Upper lobe of left lung (tissue), 6 donors: ENCODE measurements around the gene BPI. TPM values are rescaled to one million over a fixed set of nuclear protein-coding genes. Genes with fewer than 3 reads are reported as not detected.
"Not testable (repeated sequence)": the region's sequence is repeated elsewhere in the genome, so short reads cannot be mapped to it uniquely, and the experiment has no call there.

ENCODE experiments used
- ATAC-seq, 2 donors: fragments of 200-7000 bp; cut with Tn5 transposase; one replicate each; pipeline ENCODE4 v1.9.1; 2022; ENCODE audit warnings: mild to moderate bottlenecking in 2 of 2, moderate library complexity in 2 of 2; ENCODE audit not compliant: low FRiP score in 2 of 2
- DNase-seq, 2 donors: peaks; one replicate each; pipeline ENCODE4 v3.0.0-alpha.2; 2019 to 2020
- H3K27ac ChIP-seq, 4 donors: fragments of 200-600 bp; sonication (generic); one replicate each; pipeline ENCODE4 v1.5.1; 2016 to 2019
- H3K27me3 ChIP-seq, 4 donors: fragments of 200-600 bp; sonication (generic); one replicate each; pipeline ENCODE4 v1.5.1; 2017 to 2019
- H3K36me3 ChIP-seq, 4 donors: fragments of 200-600 bp; sonication (generic); one replicate each; pipeline ENCODE4 v1.5.1; 2016 to 2019
- H3K4me1 ChIP-seq, 4 donors: fragments of 200-600 bp; sonication (generic); one replicate each; pipeline ENCODE4 v1.5.1; 2018 to 2019
- H3K4me3 ChIP-seq, 4 donors: fragments of 200-600 bp; sonication (generic); one replicate each; pipeline ENCODE4 v1.5.1; 2017 to 2019; ENCODE audit warnings: mild to moderate bottlenecking in 2 of 4, moderate library complexity in 1 of 4
- H3K9me3 ChIP-seq, 4 donors: fragments of 200-600 bp; sonication (generic); one replicate each; pipeline ENCODE4 v1.5.1; 2018 to 2019
- CTCF ChIP-seq, 6 experiments: fragments of 450-650 bp in 4 of 6; fragments of 200-600 bp in 2 of 6; sonication (generic) in 2 of 6; IDR thresholded peaks; one replicate each; pipeline ENCODE4 v1.5.1; 2016 to 2019; ENCODE audit warnings: antibody characterized with exemption in 6 of 6
- EP300 ChIP-seq, 4 donors: sonication (generic); formaldehyde crosslinking; IDR thresholded peaks; one replicate each; pipeline ENCODE4 v1.5.1; 2017; ENCODE audit warnings: antibody characterized with exemption in 4 of 4, control low read depth in 2 of 4
- POLR2A ChIP-seq, 4 donors: fragments of 450-650 bp; IDR thresholded peaks; one replicate each; pipeline ENCODE4 v1.5.1; 2016 to 2017; ENCODE audit warnings: antibody characterized with exemption in 4 of 4, mild to moderate bottlenecking in 2 of 4
- POLR2AphosphoS5 ChIP-seq, 2 donors: sonication (generic); formaldehyde crosslinking; IDR thresholded peaks; one replicate each; pipeline ENCODE4 v1.5.1; 2017; ENCODE audit warnings: antibody characterized with exemption in 2 of 2
- WGBS, 2 donors: methylation state at CpG; one replicate each; pipeline ENCODE4 v1.1.5; 2017 to 2018; 5-methylcytosine and 5-hydroxymethylcytosine counted together
- total RNA-seq, 6 donors: library from RNA; depleted of rRNA in 4 of 6; stranded (reverse); fragments of >200 nt in 4 of 6; gene quantifications; one replicate each; pipeline versions ENCODE4 v1.1.0 to v1.2.1, GENCODE V29; 2016 to 2021
- donor health status: DM: no; HTN: no; CAD: no; lungs with moderate emphysema.
- donor health status: DM: no; HTN: yes; CAD: no; lungs with severe emphysema.

BPI gene
- total RNA-seq, 6 donors from 2014 or later = 0.14 to 6.3 (median 0.67) TPM; not detected in 1

GRCh38 chr20:38337561-38338140 is 33.7 kb downstream of the BPI start:
- no peak for ATAC-seq
- WGBS, 2 donors = 35 to 48% methylated on average over 6 of the region's 6 CpGs
- peaks cover 4 to 10% (median 7%) of the 10 kb centered on the region in 4 donors for H3K9me3 ChIP-seq

GRCh38 chr20:38338849-38339520 is 35.0 kb downstream of the BPI start:
- 51 to 60% methylated on average over 7 of the region's 7 CpGs for WGBS, 2 donors
- no peaks in the 10 kb centered on the region for H3K4me1 ChIP-seq
- H3K36me3 ChIP-seq = no peaks in the 10 kb centered on the region
- ATAC-seq (no peak), DNase-seq (no peak)
- no peaks in the 10 kb centered on the region for H3K27me3 ChIP-seq
- peaks cover 4 to 10% (median 7%) of the 10 kb centered on the region in 4 donors for H3K9me3 ChIP-seq
- H3K4me3 ChIP-seq = no peak overlapping the region
- no peak for TF ChIP-seq CTCF (IDR thresholded peaks at IDR 0.05)
- no peak for TF ChIP-seq EP300 (IDR thresholded peaks at IDR 0.05)
- TF ChIP-seq POLR2AphosphoS5 (IDR thresholded peaks at IDR 0.05) = no peak
- TF ChIP-seq POLR2A (IDR thresholded peaks at IDR 0.05) = no peak
- H3K27ac ChIP-seq = no peak overlapping the region

More at GRCh38 chr20:38337561-38338140, 33.7 kb downstream of the BPI start:
- DNase-seq = peak in 1 of 2 donors; percentile 33
- Histone ChIP-seq H3K4me1 (no peaks in the 10 kb centered on the region), H3K27ac (no peak overlapping the region), H3K36me3 (no peaks in the 10 kb centered on the region), H3K27me3 (no peaks in the 10 kb centered on the region), H3K4me3 (no peak overlapping the region)
- TF ChIP-seq POLR2A (IDR thresholded peaks at IDR 0.05) (no peak), CTCF (IDR thresholded peaks at IDR 0.05) (peak in 5 of 6 experiments; percentile 23 to 44 (median 36))

- H3K4me3 ChIP-seq, H3K27me3 ChIP-seq, H3K36me3 ChIP-seq, ATAC-seq, H3K27ac ChIP-seq, H3K4me1 ChIP-seq, DNase-seq: not testable (repeated sequence)
- peaks cover 4 to 10% (median 7%) of the 10 kb centered on the region in 4 donors for H3K9me3 ChIP-seq
- WGBS, 2 donors = 91 to 95% methylated on average over 8 of the region's 8 CpGs
Observed at GRCh38 chr20:38339521-38339896, 35.6 kb downstream of the BPI start.

- TF ChIP-seq POLR2A (IDR thresholded peaks at IDR 0.05) (no peak), CTCF (IDR thresholded peaks at IDR 0.05) (no peak), POLR2AphosphoS5 (IDR thresholded peaks at IDR 0.05) (no peak), EP300 (IDR thresholded peaks at IDR 0.05) (no peak)
- ATAC-seq (no peak), DNase-seq (no peak)
- Histone ChIP-seq H3K27me3 (no peaks in the 10 kb centered on the region), H3K36me3 (no peaks in the 10 kb centered on the region), H3K4me3 (no peak overlapping the region), H3K27ac (no peak overlapping the region), H3K9me3 (peaks cover 4 to 10% (median 7%) of the 10 kb centered on the region in 4 donors), H3K4me1 (no peaks in the 10 kb centered on the region)
- 67 to 75% methylated on average over 3 of the region's 3 CpGs for WGBS, 2 donors
Observed at GRCh38 chr20:38339997-38340396, 36.0 kb downstream of the BPI start.

- 79 to 83% methylated on average over 6 of the region's 6 CpGs for WGBS, 2 donors
- ATAC-seq (no peak), DNase-seq (no peak)
- Histone ChIP-seq H3K36me3 (no peaks in the 10 kb centered on the region), H3K4me3 (no peak overlapping the region), H3K4me1 (no peaks in the 10 kb centered on the region), H3K27ac (no peak overlapping the region), H3K9me3 (peaks cover 4 to 10% (median 7%) of the 10 kb centered on the region in 4 donors), H3K27me3 (no peaks in the 10 kb centered on the region)
- no peak for TF ChIP-seq POLR2AphosphoS5 (IDR thresholded peaks at IDR 0.05)
- TF ChIP-seq POLR2A (IDR thresholded peaks at IDR 0.05) = no peak
Observed at GRCh38 chr20:38340693-38341092, 36.7 kb downstream of the BPI start.

- H3K27me3 ChIP-seq = no peaks in the 10 kb centered on the region
- H3K4me3 ChIP-seq = no peak overlapping the region
- TF ChIP-seq POLR2A (IDR thresholded peaks at IDR 0.05) (no peak), EP300 (IDR thresholded peaks at IDR 0.05) (no peak), POLR2AphosphoS5 (IDR thresholded peaks at IDR 0.05) (no peak), CTCF (IDR thresholded peaks at IDR 0.05) (no peak)
- peaks cover 4 to 10% (median 7%) of the 10 kb centered on the region in 4 donors for H3K9me3 ChIP-seq
- WGBS, 2 donors = 51 to 54% methylated on average over 7 of the region's 7 CpGs
- H3K36me3 ChIP-seq = no peaks in the 10 kb centered on the region
- no peak overlapping the region for H3K27ac ChIP-seq
- DNase-seq = no peak
- H3K4me1 ChIP-seq = no peaks in the 10 kb centered on the region
- ATAC-seq = no peak
Observed at GRCh38 chr20:38342216-38342615, 38.3 kb downstream of the BPI start.
